Measurements from ENCODE around the gene HDLBP. TPM values are rescaled to one million over a fixed set of nuclear protein-coding genes. Genes with fewer than 3 reads are reported as not detected.
A peak's percentile ranks its signal among the peaks of the same experiment; 100 is the strongest.

Gene HDLBP
- total RNA-seq, 1 experiment from 2014 or later, result 497 TPM

DNA sequence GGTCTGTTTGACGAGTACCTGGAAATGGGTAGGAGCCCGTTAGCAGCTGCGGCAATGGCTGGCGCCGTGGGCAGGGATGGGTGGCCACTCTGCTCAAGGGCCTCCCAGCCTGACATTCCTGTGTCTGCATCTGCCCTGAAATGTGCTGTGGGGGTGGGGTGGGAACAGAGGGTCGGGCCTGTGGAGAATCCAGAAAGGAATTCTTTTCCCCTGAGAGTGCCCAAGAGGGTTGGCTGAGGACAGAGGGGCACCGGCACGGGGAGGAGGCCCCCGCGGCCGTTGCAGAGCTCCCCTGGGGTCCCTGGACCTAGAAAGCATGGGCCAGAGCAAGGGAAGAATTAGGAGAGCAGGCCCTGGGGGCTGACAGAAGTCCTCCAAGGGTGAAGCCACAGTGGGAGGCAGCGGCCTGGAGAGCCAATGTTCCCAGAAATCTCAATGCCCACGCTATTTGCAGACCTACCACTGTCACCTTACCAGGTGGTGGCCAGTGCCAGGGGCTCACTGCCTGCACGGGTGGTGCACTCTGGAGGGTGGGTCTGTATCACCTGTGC is 99.2 kb downstream of the HDLBP start:
- no peak for DNase-seq (ENCODE audit: low read depth)

DNA sequence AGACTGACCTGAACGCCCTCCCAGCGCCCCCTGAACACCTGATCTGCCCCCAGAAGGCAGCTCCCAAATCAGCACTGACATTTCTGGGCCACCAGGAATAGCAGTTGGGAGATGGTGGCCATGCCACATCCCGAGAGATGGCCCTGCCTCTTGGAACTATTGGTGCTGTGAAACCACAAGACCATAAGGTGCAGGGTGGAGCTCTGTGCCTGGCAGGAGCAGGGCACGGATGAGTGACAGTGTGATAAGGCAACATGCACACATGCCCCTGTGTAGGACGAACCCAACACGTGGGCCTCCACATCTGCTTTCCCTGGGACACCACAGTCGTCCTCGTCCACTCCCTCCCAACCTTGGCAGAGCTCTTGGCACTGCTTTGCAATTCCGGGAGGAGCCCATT is 100.1 kb downstream of the HDLBP start:
- no peak for DNase-seq (ENCODE audit: low read depth)

GRCh38 chr2:241214766-241215165 is 100.7 kb downstream of the HDLBP start:
- DNase-seq (ENCODE audit: low read depth), result no peak

DNA sequence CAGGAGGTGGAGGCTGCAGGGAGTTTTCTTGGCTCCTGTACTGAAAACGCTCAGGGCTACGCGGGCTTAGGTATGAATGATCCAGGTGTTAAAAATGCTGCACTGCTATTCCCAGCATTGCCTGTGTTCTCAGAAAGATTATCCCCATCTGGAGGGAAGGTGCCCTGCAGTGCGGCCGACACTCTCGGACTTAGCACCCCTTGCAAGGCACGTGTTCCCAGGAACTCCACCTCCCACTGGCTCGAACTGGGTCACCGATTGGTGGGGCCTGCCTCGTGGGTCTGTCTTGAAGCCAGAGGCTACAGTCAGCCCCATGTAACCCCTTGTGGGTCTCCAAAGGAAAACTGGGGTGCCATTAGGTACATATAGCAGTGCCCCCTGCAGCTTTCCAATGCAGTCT is 101.3 kb downstream of the HDLBP start:
- DNase-seq (ENCODE audit: low read depth), result no peak

- DNase-seq (ENCODE audit: low read depth), result no peak
Observed at GRCh38 chr2:241213567-241213966, 101.9 kb downstream of the HDLBP start.

- DNase-seq (ENCODE audit: low read depth), result no peak
Observed at GRCh38 chr2:241213041-241213440, 102.4 kb downstream of the HDLBP start.

GRCh38 chr2:241211276-241211675 is 104.2 kb downstream of the HDLBP start:
- DNase-seq (ENCODE audit: low read depth), result peak; percentile 28

- DNase-seq (ENCODE audit: low read depth), result no peak
Observed at GRCh38 chr2:241209271-241209670, 106.2 kb downstream of the HDLBP start.

DNA sequence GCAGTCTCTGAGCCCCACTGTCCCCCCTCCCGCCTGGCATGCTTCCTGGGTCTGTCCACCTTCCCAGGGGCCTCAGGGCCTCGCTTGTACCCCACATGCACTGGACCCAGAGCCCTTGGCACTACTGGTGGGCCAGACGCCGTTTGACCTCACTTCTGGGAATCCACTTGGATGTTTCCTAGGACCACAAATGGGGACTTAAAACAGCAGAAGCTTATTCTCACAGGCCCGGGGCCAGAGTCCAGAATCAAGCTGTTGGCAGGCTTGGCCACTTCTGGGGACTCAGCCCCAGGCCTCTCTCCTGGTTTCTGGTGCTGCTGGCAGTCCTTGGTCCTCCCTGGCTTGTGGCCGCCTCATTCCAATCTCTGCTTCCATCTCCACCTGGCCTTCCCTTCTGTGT is 107.4 kb downstream of the HDLBP start:
- no peak for DNase-seq (ENCODE audit: low read depth)

- no peak for DNase-seq (ENCODE audit: low read depth)
Observed at GRCh38 chr2:241207641-241208040, 107.8 kb downstream of the HDLBP start.

GRCh38 chr2:241207151-241207550 is 108.3 kb downstream of the HDLBP start:
- DNase-seq (ENCODE audit: low read depth), result no peak

DNA sequence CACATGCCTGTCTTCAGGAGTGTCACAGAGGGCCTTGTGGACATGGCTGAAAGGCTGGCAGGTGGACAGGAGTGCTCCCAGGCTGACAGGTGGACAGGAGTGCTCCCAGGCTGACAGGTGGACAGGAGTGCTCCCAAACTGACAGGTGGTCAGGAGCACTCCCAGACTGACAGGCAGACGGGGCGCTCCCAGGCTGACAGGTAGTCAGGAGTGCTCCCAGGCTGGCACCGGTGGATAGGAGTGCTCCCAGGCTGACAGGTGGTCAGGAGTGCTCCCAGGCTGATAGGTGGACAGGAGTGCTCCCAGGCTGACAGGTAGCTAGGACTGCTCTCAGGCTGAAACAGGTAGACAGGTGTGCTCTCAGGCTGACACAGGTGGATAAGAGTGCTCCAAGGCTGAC is 110.4 kb downstream of the HDLBP start:
- DNase-seq (ENCODE audit: low read depth), result no peak

DNA sequence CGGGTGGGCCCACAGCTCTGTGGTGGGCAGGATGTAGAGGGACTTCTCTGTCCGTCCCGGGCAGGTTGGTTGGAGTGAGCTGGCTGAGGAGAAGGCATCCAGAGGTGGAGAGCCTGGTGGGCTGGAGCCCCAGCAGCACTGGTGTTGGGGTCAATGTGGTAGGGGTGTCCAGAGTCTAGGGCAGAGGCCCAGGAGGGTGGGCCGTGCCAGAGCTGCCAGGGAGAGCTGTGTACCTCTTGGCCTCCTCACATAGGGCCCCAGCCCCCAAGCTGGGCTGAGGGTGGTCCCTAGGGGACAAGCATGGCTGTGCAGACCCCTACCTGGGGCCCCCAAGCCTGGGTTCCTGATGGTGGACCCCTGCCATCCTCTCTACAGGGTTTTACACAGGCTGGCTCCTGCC is 111.0 kb downstream of the HDLBP start:
- no peak for DNase-seq (ENCODE audit: low read depth)

- no peak for DNase-seq (ENCODE audit: low read depth)
Observed at GRCh38 chr2:241204010-241204384, 111.5 kb downstream of the HDLBP start.

DNA sequence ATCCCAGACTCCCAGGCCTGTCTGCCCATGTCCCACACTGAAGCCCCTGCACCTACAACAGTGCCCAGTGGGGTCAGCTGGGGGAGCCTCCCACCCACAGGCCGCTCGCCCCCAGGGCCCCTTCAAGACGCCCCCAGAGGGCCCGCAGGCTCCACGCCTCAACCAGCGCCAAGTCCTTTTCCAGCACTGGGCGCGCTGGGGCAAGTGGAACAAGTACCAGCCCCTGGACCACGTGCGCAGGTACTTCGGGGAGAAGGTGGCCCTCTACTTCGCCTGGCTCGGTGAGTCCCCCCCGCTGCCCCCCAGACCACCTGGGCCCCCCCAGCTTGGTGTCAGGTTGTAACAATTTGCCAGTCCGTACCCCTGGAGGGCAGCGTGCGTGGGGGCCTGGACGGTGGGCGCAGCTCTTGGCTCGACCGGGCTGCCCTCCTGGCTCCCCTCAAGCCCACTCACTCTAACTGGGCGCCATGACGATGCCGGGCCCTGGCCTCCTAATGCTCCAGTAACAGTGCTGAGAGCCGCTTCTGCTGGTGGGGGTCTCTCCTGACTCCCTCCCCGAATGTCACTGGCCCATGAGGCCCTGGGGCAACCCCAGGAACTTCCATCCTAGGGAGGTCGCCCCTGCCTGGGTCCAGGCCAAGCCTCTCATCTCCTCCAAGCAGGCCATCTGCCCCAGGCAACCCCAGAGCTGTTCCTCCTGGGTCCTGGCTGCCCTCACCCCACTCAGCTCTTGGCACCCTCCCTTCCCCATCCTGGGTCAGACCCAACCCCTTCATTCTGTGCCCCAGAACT is 112.1 kb downstream of the HDLBP start:
- no peak for DNase-seq (ENCODE audit: low read depth)

DNA sequence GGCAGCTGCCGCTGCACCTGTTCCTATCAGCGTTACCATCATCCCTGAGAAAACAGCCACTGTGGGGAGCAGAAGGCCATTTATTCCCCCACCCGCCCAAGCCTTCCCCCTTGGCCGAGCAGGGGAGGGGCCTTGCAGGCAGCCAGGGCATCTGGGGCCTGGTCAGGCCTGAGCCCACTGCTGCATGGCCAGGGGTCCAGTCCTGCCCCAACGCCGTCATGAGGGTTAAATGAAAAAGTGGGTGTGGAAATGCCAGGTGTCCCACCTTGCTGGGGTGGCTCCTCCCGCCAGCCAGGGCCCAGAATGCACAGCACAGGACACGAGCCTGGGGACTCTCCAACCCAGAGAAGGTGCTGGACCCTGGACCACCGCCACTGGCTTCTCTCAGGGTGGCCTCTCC is 112.8 kb downstream of the HDLBP start:
- no peak for DNase-seq (ENCODE audit: low read depth)

DNA sequence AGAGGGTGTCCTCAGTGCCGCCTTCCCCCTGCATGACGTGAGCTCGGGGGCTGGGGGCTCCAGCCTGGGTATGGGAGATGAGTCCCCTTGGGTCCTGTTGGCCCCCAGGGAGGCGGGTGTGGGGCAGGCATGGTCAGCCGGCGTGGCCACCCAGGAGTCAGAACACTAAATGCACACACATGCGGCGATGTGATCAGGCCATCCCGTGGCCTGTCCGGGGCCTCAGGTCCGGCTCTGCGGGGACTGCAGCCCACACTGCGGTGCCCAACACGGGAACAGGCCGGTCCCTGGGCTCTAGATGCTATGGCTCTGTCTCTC is 113.2 kb downstream of the HDLBP start:
- no peak for DNase-seq (ENCODE audit: low read depth)

- DNase-seq (ENCODE audit: low read depth), result no peak
Observed at GRCh38 chr2:241201445-241202267, 113.8 kb downstream of the HDLBP start.

DNA sequence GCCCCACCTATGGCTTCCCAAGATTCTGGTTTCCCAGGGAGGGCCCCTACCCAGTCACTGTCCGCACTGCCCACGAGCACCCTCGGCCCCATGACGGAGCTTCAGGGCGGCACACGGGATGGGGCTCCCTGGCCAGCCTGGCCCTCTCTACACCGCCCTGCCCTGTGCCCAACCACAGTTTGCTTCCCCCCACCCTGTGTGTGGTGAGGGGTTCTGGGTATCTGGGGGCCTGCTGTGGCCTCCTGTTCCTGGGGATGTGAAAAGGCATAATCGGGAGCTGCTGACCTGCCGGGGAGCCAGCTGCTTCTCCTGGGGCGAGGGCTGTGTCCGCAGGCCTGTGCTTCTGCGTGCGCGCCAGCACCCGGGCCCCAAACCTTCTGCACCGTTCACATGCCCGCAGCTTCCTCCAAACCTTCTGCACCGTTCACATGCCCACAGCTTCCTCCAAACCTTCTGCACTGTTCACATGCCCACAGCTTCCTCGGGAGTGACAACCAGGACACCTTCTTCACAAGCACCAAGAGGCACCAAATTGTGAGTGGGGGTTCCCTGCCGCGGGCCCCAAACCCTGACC is 114.6 kb downstream of the HDLBP start:
- no peak for DNase-seq (ENCODE audit: low read depth)

DNA sequence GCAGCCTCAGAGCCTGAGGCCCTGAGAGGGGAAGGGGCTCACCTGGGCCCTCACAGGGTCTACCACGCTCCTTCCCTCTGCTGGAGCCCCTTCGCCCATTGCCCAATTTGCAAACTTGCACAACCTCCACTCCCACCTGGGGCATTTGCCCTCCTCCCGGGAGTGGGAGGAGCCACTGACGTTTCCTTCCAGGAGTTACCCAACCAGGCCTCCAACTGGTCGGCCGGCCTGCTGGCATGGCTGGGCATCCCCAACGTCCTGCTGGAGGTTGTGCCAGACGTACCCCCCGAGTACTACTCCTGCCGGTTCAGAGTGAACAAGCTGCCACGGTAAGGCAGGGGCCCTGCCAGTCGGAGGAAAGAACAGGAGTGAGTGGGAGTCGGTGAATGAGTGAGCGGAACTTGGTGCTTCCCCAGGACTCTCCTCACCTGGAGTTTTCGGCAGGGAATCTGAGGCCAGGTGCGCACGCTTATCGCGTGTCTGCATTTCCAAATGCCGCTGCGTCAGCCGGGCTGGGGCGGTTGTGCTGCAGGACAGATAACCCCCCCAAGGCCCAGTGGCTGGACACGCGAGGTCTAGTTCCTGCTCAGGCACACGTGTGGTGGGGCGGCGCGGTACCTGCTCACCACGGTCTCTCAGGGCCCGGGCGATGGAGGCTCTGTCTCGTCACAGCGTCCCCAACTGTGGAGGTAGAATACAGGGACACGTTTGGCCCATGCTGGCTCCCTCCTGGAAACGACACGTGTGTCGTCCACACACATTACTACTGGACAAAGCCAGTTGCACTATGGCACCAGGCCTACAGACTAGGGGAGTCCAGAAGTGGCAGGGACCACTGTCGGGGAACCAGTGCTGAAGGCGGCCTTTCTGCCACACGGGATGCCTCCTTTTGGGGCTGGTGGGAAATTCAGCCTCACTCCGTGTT is 115.3 kb downstream of the HDLBP start:
- no peak for DNase-seq (ENCODE audit: low read depth)

DNA sequence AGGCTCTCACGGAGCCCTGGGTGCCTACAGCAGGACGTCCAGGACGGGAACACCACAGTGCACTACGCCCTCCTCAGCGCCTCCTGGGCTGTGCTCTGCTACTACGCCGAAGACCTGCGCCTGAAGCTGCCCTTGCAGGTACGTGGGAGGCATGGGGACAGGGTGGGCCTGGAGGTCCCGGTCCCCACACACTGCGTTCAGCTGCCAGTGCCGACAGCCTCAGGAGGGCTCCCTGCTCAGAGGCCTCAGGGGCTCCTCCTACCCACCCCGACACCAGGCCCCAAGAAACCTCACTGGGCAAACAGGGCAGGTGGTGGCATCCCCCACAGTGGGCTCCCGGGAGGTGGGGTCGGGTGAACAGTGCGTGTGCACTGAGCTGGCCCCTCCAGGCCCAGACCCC is 116.2 kb downstream of the HDLBP start:
- DNase-seq (ENCODE audit: low read depth), result no peak

Data from HT1080 (cell line).